Peyer's patch (tissue), 4 donors: Measurements from ENCODE around the gene AUTS2. TPM values are rescaled to one million over a fixed set of nuclear protein-coding genes. Genes with fewer than 3 reads are reported as not detected.

Experiments
- DNase-seq, 3 donors: peaks; one replicate each; pipeline ENCODE4 v3.0.0-alpha.2; 2017 to 2019
- H3K27ac ChIP-seq, 4 donors: fragments of 200-600 bp; sonication (generic); one replicate each; pipeline ENCODE4 v1.5.1; 2016 to 2019
- H3K27me3 ChIP-seq, 2 donors: fragments of 200-600 bp; sonication (generic); one replicate each; pipeline ENCODE4 v1.5.1; 2019
- H3K36me3 ChIP-seq, 3 donors: fragments of 200-600 bp; sonication (generic); one replicate each; pipeline ENCODE4 v1.5.1; 2016 to 2019
- H3K4me1 ChIP-seq, 4 donors: fragments of 200-600 bp; sonication (generic); one replicate each; pipeline ENCODE4 v1.5.1; 2016 to 2019
- H3K4me3 ChIP-seq, 4 donors: fragments of 200-600 bp; sonication (generic); 1 replicate in 3 of 4; 2 replicates in 1 of 4; pipeline ENCODE4 v1.5.1; 2016 to 2019; ENCODE audit warnings: mild to moderate bottlenecking in 1 of 4
- H3K9me3 ChIP-seq, 4 donors: fragments of 200-600 bp; sonication (generic); one replicate each; pipeline ENCODE4 v1.5.1; 2016 to 2019; ENCODE audit warnings: mild to moderate bottlenecking in 1 of 4
- CTCF ChIP-seq, 6 experiments: fragments of 450-650 bp in 4 of 6; fragments of 200-600 bp in 2 of 6; sonication (generic) in 1 of 6; IDR thresholded peaks; one replicate each; pipeline ENCODE4 v1.5.1; 2017 to 2019; ENCODE audit warnings: antibody characterized with exemption in 6 of 6, mild to moderate bottlenecking in 3 of 6, moderate library complexity in 1 of 6
- POLR2A ChIP-seq, 2 donors: fragments of 450-650 bp; IDR thresholded peaks; one replicate each; pipeline ENCODE4 v1.5.1; 2017; ENCODE audit warnings: antibody characterized with exemption in 2 of 2, mild to moderate bottlenecking in 2 of 2, moderate library complexity in 2 of 2
- total RNA-seq, 4 donors: library from RNA; depleted of rRNA; stranded (reverse); fragments of >200 nt; gene quantifications; one replicate each; pipeline ENCODE4 v1.1.0, GENCODE V29; 2016

The AUTS2 gene
- total RNA-seq, 4 donors from 2014 or later = 55.9 to 90.0 (median 72.6) TPM

GRCh38 chr7:70619659-70620058 lies 1021.4 kb downstream of the AUTS2 start:
- Histone ChIP-seq H3K4me1 (peaks cover 0 to 11% (median 2%) of the 10 kb centered on the region in 4 donors), H3K36me3 (no peaks in the 10 kb centered on the region), H3K27ac (no peak overlapping the region), H3K9me3 (no peaks in the 10 kb centered on the region), H3K27me3 (no peaks in the 10 kb centered on the region), H3K4me3 (no peak overlapping the region)
- no peak for DNase-seq
- TF ChIP-seq CTCF (IDR thresholded peaks at IDR 0.05) (no peak), POLR2A (IDR thresholded peaks at IDR 0.05) (no peak)

GRCh38 chr7:70620333-70621055 lies 1022.2 kb downstream of the AUTS2 start:
- Histone ChIP-seq H3K36me3 (no peaks in the 10 kb centered on the region), H3K27me3 (no peaks in the 10 kb centered on the region), H3K27ac (no peak overlapping the region), H3K4me3 (no peak overlapping the region), H3K9me3 (no peaks in the 10 kb centered on the region), H3K4me1 (peaks cover 0 to 9% (median 2%) of the 10 kb centered on the region in 4 donors)
- DNase-seq = no peak
- no peak for TF ChIP-seq POLR2A (IDR thresholded peaks at IDR 0.05)

GRCh38 chr7:70621954-70622600 lies 1023.8 kb downstream of the AUTS2 start:
- H3K27me3 ChIP-seq = no peaks in the 10 kb centered on the region
- TF ChIP-seq POLR2A (IDR thresholded peaks at IDR 0.05) (no peak), CTCF (IDR thresholded peaks at IDR 0.05) (no peak)
- no peak for DNase-seq
- no peaks in the 10 kb centered on the region for H3K9me3 ChIP-seq
- no peak overlapping the region for H3K4me3 ChIP-seq
- H3K27ac ChIP-seq = no peak overlapping the region
- peaks cover 0 to 9% (median 2%) of the 10 kb centered on the region in 4 donors for H3K4me1 ChIP-seq
- H3K36me3 ChIP-seq = no peaks in the 10 kb centered on the region

- Histone ChIP-seq H3K36me3 (no peaks in the 10 kb centered on the region), H3K27me3 (no peaks in the 10 kb centered on the region), H3K4me1 (peaks cover 0 to 9% (median 2%) of the 10 kb centered on the region in 4 donors), H3K9me3 (no peaks in the 10 kb centered on the region), H3K27ac (no peak overlapping the region), H3K4me3 (no peak overlapping the region)
- TF ChIP-seq CTCF (IDR thresholded peaks at IDR 0.05) = no peak
- TF ChIP-seq POLR2A (IDR thresholded peaks at IDR 0.05) = no peak
- DNase-seq = no peak
Observed at GRCh38 chr7:70622936-70623335, 1024.7 kb downstream of the AUTS2 start.

- Histone ChIP-seq H3K36me3 (no peaks in the 10 kb centered on the region), H3K9me3 (no peaks in the 10 kb centered on the region), H3K27me3 (no peaks in the 10 kb centered on the region), H3K27ac (no peak overlapping the region), H3K4me1 (no peaks in the 10 kb centered on the region), H3K4me3 (no peak overlapping the region)
- DNase-seq = no peak
- TF ChIP-seq POLR2A (IDR thresholded peaks at IDR 0.05) = no peak
- TF ChIP-seq CTCF (IDR thresholded peaks at IDR 0.05) = no peak
Observed at GRCh38 chr7:70624500-70625103, 1026.3 kb downstream of the AUTS2 start.

DNA sequence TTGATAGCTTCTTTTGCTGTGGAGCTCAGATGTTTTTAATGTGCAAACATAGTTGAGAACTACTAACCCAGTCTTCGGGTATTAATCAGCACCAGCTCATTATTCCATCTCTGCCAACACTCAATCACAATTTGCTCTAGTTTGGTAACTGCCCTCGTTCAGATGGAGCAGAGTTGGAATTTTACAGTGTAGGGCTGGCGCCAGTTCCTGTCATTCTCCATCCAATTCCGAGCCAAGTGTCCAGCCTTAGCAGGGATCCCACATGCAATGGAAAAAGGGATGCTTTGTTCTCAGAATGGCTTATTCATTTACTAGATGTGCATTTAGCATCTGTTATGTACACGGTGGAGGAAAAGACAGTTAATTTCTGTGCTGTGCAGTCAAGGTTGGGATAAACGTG lies 1029.2 kb downstream of the AUTS2 start:
- H3K9me3 ChIP-seq = no peaks in the 10 kb centered on the region
- H3K27me3 ChIP-seq = no peaks in the 10 kb centered on the region
- no peaks in the 10 kb centered on the region for H3K4me1 ChIP-seq
- no peak overlapping the region for H3K4me3 ChIP-seq
- no peaks in the 10 kb centered on the region for H3K36me3 ChIP-seq
- no peak overlapping the region for H3K27ac ChIP-seq
- TF ChIP-seq POLR2A (IDR thresholded peaks at IDR 0.05) (no peak), CTCF (IDR thresholded peaks at IDR 0.05) (no peak)
- DNase-seq = no peak
